NCI-H446 (cell line): ENCODE measurements around the gene PTPN5.
"Not testable (repeated sequence)": the region's sequence is repeated elsewhere in the genome, so short reads cannot be mapped to it uniquely, and the experiment has no call there.

ENCODE experiments used
- DNase-seq, 2 experiments: peaks; one replicate each; lab custom pipeline; 2025; lab: John Stamatoyannopoulos, UW

Gene PTPN5

GRCh38 chr11:18791207-18791968 lies at the start of gene PTPN5:
PTPN5 (minus strand) TSS chr11:18791798; CDS start chr11:18771958, 19,840 bp downstream.
- DNase-seq: no peak

GRCh38 chr11:18836417-18836816 lies 44.8 kb upstream of the PTPN5 start:
- no peak for DNase-seq

GRCh38 chr11:18834754-18835466 lies 43.3 kb upstream of the PTPN5 start:
- no peak for DNase-seq

GRCh38 chr11:18820160-18820559 lies 28.6 kb upstream of the PTPN5 start:
- DNase-seq: not testable (repeated sequence)

GRCh38 chr11:18804199-18804999 lies 12.8 kb upstream of the PTPN5 start:
- no peak for DNase-seq

GRCh38 chr11:18802381-18803257 lies 11.0 kb upstream of the PTPN5 start:
- DNase-seq: peak; percentile 25 to 61

- no peak for DNase-seq
These were observed 7.3 kb upstream of the PTPN5 start for GRCh38 chr11:18798799-18799469.

GRCh38 chr11:18794956-18795355 lies 3.4 kb upstream of the PTPN5 start:
- no peak for DNase-seq

GRCh38 chr11:18792827-18793226 lies 1.2 kb upstream of the PTPN5 start:
- DNase-seq: no peak

- DNase-seq: no peak
These were observed 501 bp upstream of the PTPN5 start for GRCh38 chr11:18791969-18792628.

- no peak for DNase-seq
These were observed 753 bp downstream of the PTPN5 start for GRCh38 chr11:18790883-18791206.

- DNase-seq: no peak
These were observed 1.7 kb downstream of the PTPN5 start for GRCh38 chr11:18789942-18790341.

- no peak for DNase-seq
These were observed 6.2 kb downstream of the PTPN5 start for GRCh38 chr11:18785411-18785810.

- DNase-seq: no peak
These were observed 10.7 kb downstream of the PTPN5 start for GRCh38 chr11:18780896-18781295.

GRCh38 chr11:18780329-18780728 lies 11.3 kb downstream of the PTPN5 start:
- no peak for DNase-seq

GRCh38 chr11:18778468-18778867 lies 13.1 kb downstream of the PTPN5 start:
- DNase-seq: no peak

- no peak for DNase-seq
These were observed 15.3 kb downstream of the PTPN5 start for GRCh38 chr11:18776324-18776723.

- DNase-seq: peak; percentile 2 to 43
These were observed 15.9 kb downstream of the PTPN5 start for GRCh38 chr11:18775492-18776292.

- DNase-seq: no peak
These were observed 16.8 kb downstream of the PTPN5 start for GRCh38 chr11:18774801-18775200.

- DNase-seq: no peak
These were observed 17.9 kb downstream of the PTPN5 start for GRCh38 chr11:18773681-18774080.
